Kidney capillary endothelial cell (primary cell): Measurements from ENCODE around the gene FGFRL1.
A peak's percentile ranks its signal among the peaks of the same experiment; 100 is the strongest.

Experiments
- DNase-seq: peaks from one replicate; pipeline ENCODE4 v3.0.0-alpha.2; 2018; ENCODE audit warnings: low spot score

Gene FGFRL1

GRCh38 chr4:1011022-1011665 is at the start of gene FGFRL1:
TSS of gene FGFRL1 (plus strand) at chr4:1011626. CDS start at chr4:1012486, 860 bp downstream.
- DNase-seq = peak; percentile 52

GRCh38 chr4:962231-963208 is 48.9 kb upstream of the FGFRL1 start:
- DNase-seq = no peak

GRCh38 chr4:963276-964225 is 47.9 kb upstream of the FGFRL1 start:
- no peak for DNase-seq

GRCh38 chr4:964346-965025 is 46.9 kb upstream of the FGFRL1 start:
- no peak for DNase-seq

GRCh38 chr4:965048-965765 is 46.2 kb upstream of the FGFRL1 start:
- DNase-seq = no peak

- no peak for DNase-seq
Observed at GRCh38 chr4:965766-966134, 45.7 kb upstream of the FGFRL1 start.

- no peak for DNase-seq
Observed at GRCh38 chr4:966266-967112, 44.9 kb upstream of the FGFRL1 start.

GRCh38 chr4:967113-968104 is 44.0 kb upstream of the FGFRL1 start:
- no peak for DNase-seq

GRCh38 chr4:968221-968620 is 43.2 kb upstream of the FGFRL1 start:
- no peak for DNase-seq

- DNase-seq = no peak
Observed at GRCh38 chr4:968621-969394, 42.6 kb upstream of the FGFRL1 start.

- DNase-seq = no peak
Observed at GRCh38 chr4:970046-970745, 41.2 kb upstream of the FGFRL1 start.

- DNase-seq = no peak
Observed at GRCh38 chr4:970854-971520, 40.4 kb upstream of the FGFRL1 start.

- DNase-seq = no peak
Observed at GRCh38 chr4:971666-972500, 39.5 kb upstream of the FGFRL1 start.

GRCh38 chr4:972651-973424 is 38.6 kb upstream of the FGFRL1 start:
- peak; percentile 15 for DNase-seq
